Endothelial cell (in vitro differentiated cells): Measurements from ENCODE around the gene CFAP57. TPM values are rescaled to one million over a fixed set of nuclear protein-coding genes. Genes with fewer than 3 reads are reported as not detected.

ENCODE experiments used
- DNase-seq: peaks from one replicate; pipeline ENCODE4 v3.0.0; 2021; ENCODE audit warnings: low spot score
- H3K27ac Mint-ChIP-seq: one replicate; pipeline ENCODE4 v1.8.0; 2021; ENCODE audit warnings: mixed read lengths, inconsistent platforms; ENCODE audit not compliant: unreplicated experiment
- H3K27me3 Mint-ChIP-seq: one replicate; pipeline ENCODE4 v1.8.0; 2021; ENCODE audit warnings: mild to moderate bottlenecking, moderate library complexity, mixed read lengths, inconsistent platforms; ENCODE audit not compliant: unreplicated experiment
- H3K36me3 Mint-ChIP-seq: one replicate; pipeline ENCODE4 v1.8.0; 2021; ENCODE audit warnings: mild to moderate bottlenecking, low read depth, mixed read lengths, inconsistent platforms; ENCODE audit not compliant: unreplicated experiment
- H3K4me1 Mint-ChIP-seq: one replicate; pipeline ENCODE4 v1.8.0; 2021; ENCODE audit warnings: mild to moderate bottlenecking, mixed read lengths, inconsistent platforms; ENCODE audit not compliant: unreplicated experiment
- H3K4me3 Mint-ChIP-seq: one replicate; pipeline ENCODE4 v1.8.0; 2021; ENCODE audit warnings: mild to moderate bottlenecking, mixed read lengths, inconsistent platforms; ENCODE audit not compliant: unreplicated experiment
- H3K9me3 Mint-ChIP-seq: one replicate; pipeline ENCODE4 v1.8.0; 2021; ENCODE audit warnings: mixed read lengths, inconsistent platforms; ENCODE audit not compliant: unreplicated experiment
- microRNA-seq: library from miRNA; unstranded; fragments of <30 nt; microRNA quantifications from one replicate; pipeline ENCODE4, GENCODE V29; 2020; ENCODE audit not compliant: unreplicated experiment
- total RNA-seq: library from RNA; stranded (reverse); fragmentation: NEBNext Ultra II Directional; extraction: Animal tissue kit (Norgen Biotek cat#: 25700); gene quantifications from one replicate; pipeline ENCODE4 v1.2.1, GENCODE V29; 2021; ENCODE audit not compliant: unreplicated experiment
- TF ChIP-seq, protein P1 (sequence below): fragments of 200-600 bp; sonication (generic); IDR thresholded peaks from one replicate; pipeline ENCODE4 v1.5.0; 2021; ENCODE audit warnings: antibody characterized with exemption; ENCODE audit not compliant: unreplicated experiment

CFAP57 gene
- total RNA-seq, 1 donor from 2014 or later, result 0.49 TPM

DNA sequence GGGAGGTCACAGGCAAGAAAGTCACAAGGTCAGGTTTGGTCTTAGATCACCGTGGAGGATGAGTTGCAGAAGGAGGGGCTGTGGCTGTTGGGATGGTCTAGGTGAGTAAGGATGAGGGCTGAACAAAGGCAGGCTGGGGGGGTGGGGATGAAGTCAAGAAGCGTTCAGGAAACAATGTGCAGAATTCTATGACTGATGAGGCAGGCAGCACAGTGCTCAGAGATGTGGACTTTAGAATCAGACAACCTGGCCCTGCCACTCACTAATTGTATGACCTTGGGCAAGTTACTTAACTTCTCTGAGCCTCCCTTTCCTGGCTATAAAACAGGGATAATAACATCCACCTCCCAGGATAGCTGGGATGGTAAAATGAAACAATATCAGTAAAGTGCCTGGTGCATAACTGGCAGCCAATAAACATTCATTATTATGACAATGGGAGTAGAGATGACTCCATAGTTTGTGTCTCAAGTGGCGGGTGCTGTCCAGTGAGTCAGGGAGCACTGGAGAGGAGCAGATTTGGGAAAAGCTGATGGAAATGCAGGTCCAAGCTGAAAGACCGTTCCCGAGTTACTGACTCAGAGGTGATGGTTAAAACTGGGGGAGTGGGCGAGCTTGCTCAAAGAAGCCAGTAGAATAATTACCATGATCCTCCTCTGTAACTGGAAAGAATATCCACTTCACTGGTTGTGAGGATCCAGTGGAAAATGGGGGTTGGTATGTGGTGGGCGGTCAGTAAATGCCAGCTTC, 130.8 kb downstream of the CFAP57 start:
- Mint-ChIP-seq H3K9me3 (no peaks in the 10 kb centered on the region), H3K4me1 (peaks cover 73% of the 10 kb centered on the region), H3K4me3 (peak overlapping the region; percentile 97), H3K27me3 (peaks cover 20% of the 10 kb centered on the region), H3K36me3 (peaks cover 50% of the 10 kb centered on the region), H3K27ac (peak overlapping the region; percentile 65)
- TF ChIP-seq, protein P1, sequence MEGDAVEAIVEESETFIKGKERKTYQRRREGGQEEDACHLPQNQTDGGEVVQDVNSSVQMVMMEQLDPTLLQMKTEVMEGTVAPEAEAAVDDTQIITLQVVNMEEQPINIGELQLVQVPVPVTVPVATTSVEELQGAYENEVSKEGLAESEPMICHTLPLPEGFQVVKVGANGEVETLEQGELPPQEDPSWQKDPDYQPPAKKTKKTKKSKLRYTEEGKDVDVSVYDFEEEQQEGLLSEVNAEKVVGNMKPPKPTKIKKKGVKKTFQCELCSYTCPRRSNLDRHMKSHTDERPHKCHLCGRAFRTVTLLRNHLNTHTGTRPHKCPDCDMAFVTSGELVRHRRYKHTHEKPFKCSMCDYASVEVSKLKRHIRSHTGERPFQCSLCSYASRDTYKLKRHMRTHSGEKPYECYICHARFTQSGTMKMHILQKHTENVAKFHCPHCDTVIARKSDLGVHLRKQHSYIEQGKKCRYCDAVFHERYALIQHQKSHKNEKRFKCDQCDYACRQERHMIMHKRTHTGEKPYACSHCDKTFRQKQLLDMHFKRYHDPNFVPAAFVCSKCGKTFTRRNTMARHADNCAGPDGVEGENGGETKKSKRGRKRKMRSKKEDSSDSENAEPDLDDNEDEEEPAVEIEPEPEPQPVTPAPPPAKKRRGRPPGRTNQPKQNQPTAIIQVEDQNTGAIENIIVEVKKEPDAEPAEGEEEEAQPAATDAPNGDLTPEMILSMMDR, result no peak
- DNase-seq, result no peak

DNA sequence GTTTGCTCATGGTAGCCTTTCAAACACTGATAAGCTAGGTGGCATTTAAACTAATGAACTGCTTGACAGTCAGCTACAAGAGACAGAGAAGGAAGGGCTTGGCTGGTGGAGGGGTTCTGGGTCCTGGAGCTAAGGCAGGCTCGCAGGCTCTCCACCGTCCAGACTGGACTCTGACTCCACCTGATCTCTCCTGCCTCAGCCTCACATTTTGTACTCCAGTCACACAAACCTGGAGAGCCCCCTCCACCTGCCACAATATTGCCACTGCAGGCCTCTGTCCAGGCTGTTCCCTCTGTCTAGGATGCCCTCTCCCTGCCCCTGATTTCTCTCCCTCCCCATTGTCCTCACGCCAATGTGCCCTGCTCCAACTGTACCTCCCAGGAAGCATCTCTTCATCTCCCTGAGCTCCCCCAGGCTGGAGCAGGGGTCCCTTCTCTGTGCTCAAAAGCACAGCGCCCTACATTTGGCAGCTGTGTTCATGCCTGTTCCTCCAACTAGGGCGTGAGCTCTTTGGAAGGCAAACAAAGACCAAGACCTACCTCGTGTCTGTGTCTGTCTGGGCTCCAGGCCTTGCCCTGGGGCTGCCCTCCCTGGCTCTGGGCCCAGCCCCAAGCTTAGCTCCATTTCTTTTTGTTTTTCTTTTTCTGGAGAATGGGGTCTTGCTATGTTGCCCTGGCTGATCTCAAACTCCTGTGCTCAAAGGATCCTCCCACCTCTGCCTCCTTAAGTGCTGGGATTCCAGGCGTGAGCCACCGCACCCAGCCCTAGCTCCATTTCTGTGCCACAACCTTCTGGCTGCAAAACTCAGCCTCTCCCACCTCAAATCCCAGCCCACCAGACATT, 131.6 kb downstream of the CFAP57 start:
- H3K9me3 Mint-ChIP-seq, result no peaks in the 10 kb centered on the region
- H3K4me3 Mint-ChIP-seq, result peak overlapping the region; percentile 97
- H3K36me3 Mint-ChIP-seq, result peaks cover 58% of the 10 kb centered on the region
- H3K4me1 Mint-ChIP-seq, result peaks cover 77% of the 10 kb centered on the region
- DNase-seq, result no peak
- peaks cover 24% of the 10 kb centered on the region for H3K27me3 Mint-ChIP-seq
- TF ChIP-seq, protein P1, result no peak
- peak overlapping the region; percentile 85 for H3K27ac Mint-ChIP-seq

Small RNAs within 50 kb of the gene (microRNA-seq; reads per million reads assigned to microRNA genes)
- not detected for gene MIR6733

Other genes starting within 250 kb of the CFAP57 start
- gene SLC2A1, start 213.5 kb upstream of the CFAP57 start, total RNA-seq, result 511 TPM
- gene EBNA1BP2, start within 50 bp of the CFAP57 start, total RNA-seq, result 41.1 TPM
- gene TMEM125, start 97.7 kb downstream of the CFAP57 start, total RNA-seq, result 2.7 TPM
- gene C1orf210, start 113.3 kb downstream of the CFAP57 start, total RNA-seq, result not detected
- 643 TPM for gene TIE1, start 128.7 kb downstream of the CFAP57 start, total RNA-seq
- gene MPL, start 165.5 kb downstream of the CFAP57 start, total RNA-seq, result 6.2 TPM
- 24.3 TPM for gene CDC20, start 186.7 kb downstream of the CFAP57 start, total RNA-seq
- gene ELOVL1, start 195.7 kb downstream of the CFAP57 start, total RNA-seq, result 88.7 TPM
- 19.5 TPM for gene MED8, start 217.5 kb downstream of the CFAP57 start, total RNA-seq
- gene SZT2, start 217.6 kb downstream of the CFAP57 start, total RNA-seq, result 43.2 TPM